Loucy (cell line): Measurements from ENCODE around the gene PLEKHA4.
A peak's percentile ranks its signal among the peaks of the same experiment; 100 is the strongest.

Experiments
- EZH2phosphoT487 ChIP-seq: fragments of 200-600 bp; IDR thresholded peaks from 2 replicates; pipeline ENCODE4 v1.6.1; 2018; ENCODE audit warnings: antibody characterized with exemption, mild to moderate bottlenecking, moderate library complexity, borderline replicate concordance
- TF ChIP-seq, protein P1 (sequence below): fragments of 200-600 bp; sonication (generic); conservative IDR thresholded peaks from 2 replicates; pipeline ENCODE4 v1.5.1; 2014; ENCODE audit warnings: mild to moderate bottlenecking, antibody characterized with exemption, low read length

- TF ChIP-seq, protein P1, sequence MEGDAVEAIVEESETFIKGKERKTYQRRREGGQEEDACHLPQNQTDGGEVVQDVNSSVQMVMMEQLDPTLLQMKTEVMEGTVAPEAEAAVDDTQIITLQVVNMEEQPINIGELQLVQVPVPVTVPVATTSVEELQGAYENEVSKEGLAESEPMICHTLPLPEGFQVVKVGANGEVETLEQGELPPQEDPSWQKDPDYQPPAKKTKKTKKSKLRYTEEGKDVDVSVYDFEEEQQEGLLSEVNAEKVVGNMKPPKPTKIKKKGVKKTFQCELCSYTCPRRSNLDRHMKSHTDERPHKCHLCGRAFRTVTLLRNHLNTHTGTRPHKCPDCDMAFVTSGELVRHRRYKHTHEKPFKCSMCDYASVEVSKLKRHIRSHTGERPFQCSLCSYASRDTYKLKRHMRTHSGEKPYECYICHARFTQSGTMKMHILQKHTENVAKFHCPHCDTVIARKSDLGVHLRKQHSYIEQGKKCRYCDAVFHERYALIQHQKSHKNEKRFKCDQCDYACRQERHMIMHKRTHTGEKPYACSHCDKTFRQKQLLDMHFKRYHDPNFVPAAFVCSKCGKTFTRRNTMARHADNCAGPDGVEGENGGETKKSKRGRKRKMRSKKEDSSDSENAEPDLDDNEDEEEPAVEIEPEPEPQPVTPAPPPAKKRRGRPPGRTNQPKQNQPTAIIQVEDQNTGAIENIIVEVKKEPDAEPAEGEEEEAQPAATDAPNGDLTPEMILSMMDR: peak; percentile 35
- TF ChIP-seq EZH2phosphoT487: no peak
Observed at GRCh38 chr19:48826606-48827020, 41.8 kb downstream of the PLEKHA4 start.
